Karpas-422 (cell line): Measurements from ENCODE around the gene TMEM131L. TPM values are rescaled to one million over a fixed set of nuclear protein-coding genes. Genes with fewer than 3 reads are reported as not detected.
"Not testable (repeated sequence)": the region's sequence is repeated elsewhere in the genome, so short reads cannot be mapped to it uniquely, and the experiment has no call there.

Experiments used
- DNase-seq: peaks from one replicate; pipeline ENCODE4 v3.0.0-alpha.2; 2015
- H2AFZ ChIP-seq: fragments of 200-600 bp; sonication (generic); 2 replicates; pipeline ENCODE4 v1.6.1; 2014; ENCODE audit warnings: antibody characterized with exemption, low read length, mixed read lengths
- H3K27ac ChIP-seq: fragments of 200-600 bp; sonication (generic); 2 replicates; pipeline ENCODE4 v1.5.1; 2014; ENCODE audit warnings: mild to moderate bottlenecking, low read length, moderate library complexity
- H3K27me3 ChIP-seq: fragments of 200-600 bp; sonication (generic); 2 replicates; pipeline ENCODE4 v1.6.1; 2014; ENCODE audit warnings: low read length, mixed read lengths
- H3K36me3 ChIP-seq: fragments of 200-600 bp; sonication (generic); 2 replicates; pipeline ENCODE4 v1.6.1; 2014; ENCODE audit warnings: low read length, mixed read lengths; ENCODE audit not compliant: insufficient read depth
- H3K4me1 ChIP-seq: fragments of 200-600 bp; sonication (generic); 2 replicates; pipeline ENCODE4 v1.6.1; 2014; ENCODE audit warnings: mild to moderate bottlenecking, low read length, mixed read lengths
- H3K4me2 ChIP-seq: fragments of 200-600 bp; sonication (generic); 2 replicates; pipeline ENCODE4 v1.6.1; 2014; ENCODE audit warnings: low read length, low read depth, mild to moderate bottlenecking; ENCODE audit not compliant: poor library complexity, severe bottlenecking
- H3K4me3 ChIP-seq: fragments of 200-600 bp; sonication (generic); 2 replicates; pipeline ENCODE4 v1.5.1; 2014; ENCODE audit warnings: mild to moderate bottlenecking, antibody characterized with exemption, low read length, mixed read lengths
- H3K79me2 ChIP-seq: fragments of 200-600 bp; sonication (generic); 2 replicates; pipeline ENCODE4 v1.6.1; 2014; ENCODE audit warnings: mild to moderate bottlenecking, low read length, mixed read lengths
- H3K9ac ChIP-seq: fragments of 200-600 bp; sonication (generic); 2 replicates; pipeline ENCODE4 v1.6.0; 2014; ENCODE audit warnings: low read length
- H3K9me2 ChIP-seq: fragments of 200-600 bp; sonication (generic), shearing (Covaris generic); replicated peaks from 2 replicates; pipeline ENCODE4 v1.6.0; 2014; ENCODE audit warnings: mild to moderate bottlenecking, low read length, moderate library complexity; ENCODE audit not compliant: insufficient read depth
- H3K9me3 ChIP-seq: fragments of 300-700, 200-600 bp; sonication (generic); 2 replicates; pipeline ENCODE4 v1.6.1; 2014; ENCODE audit warnings: low read length, mixed read lengths
- H4K20me1 ChIP-seq: fragments of 200-600 bp; sonication (generic); 2 replicates; pipeline ENCODE4 v1.6.1; 2014; ENCODE audit warnings: mild to moderate bottlenecking, antibody characterized with exemption, low read length, low read depth; ENCODE audit not compliant: insufficient read depth
- total RNA-seq: library from RNA; depleted of rRNA; stranded (reverse); fragments of >200 nt; shearing (Covaris generic); gene quantifications from 2 replicates; pipeline ENCODE4 v1.2.3, GENCODE V29; 2014; ENCODE audit warnings: low replicate concordance

Gene TMEM131L
- total RNA-seq, 1 experiment from 2014 or later: 54.8 TPM

GRCh38 chr4:153438916-153439756 is 27.0 kb upstream of the TMEM131L start:
- Histone ChIP-seq H3K27me3 (no peaks in the 10 kb centered on the region), H3K79me2 (no peaks in the 10 kb centered on the region), H3K27ac (no peak overlapping the region), H3K9ac (peak overlapping the region; percentile 36), H3K9me3 (no peaks in the 10 kb centered on the region), H3K4me1 (peaks cover 31% of the 10 kb centered on the region), H2AFZ (peak overlapping the region; percentile 11; the same call in 1 of the 2 replicates), H4K20me1 (no peaks in the 10 kb centered on the region), H3K4me2 (peak overlapping the region; percentile 65), H3K9me2 (no peaks in the 10 kb centered on the region), H3K36me3 (no peaks in the 10 kb centered on the region), H3K4me3 (peak overlapping the region; percentile 49)
- DNase-seq: no peak

GRCh38 chr4:153439831-153440230 is 26.3 kb upstream of the TMEM131L start:
- no peaks in the 10 kb centered on the region for H3K27me3 ChIP-seq
- H3K4me2 ChIP-seq: peak overlapping the region; percentile 65
- H3K27ac ChIP-seq: no peak overlapping the region
- H3K4me1 ChIP-seq: peaks cover 27% of the 10 kb centered on the region
- H3K4me3 ChIP-seq: no peak overlapping the region
- no peaks in the 10 kb centered on the region for H3K9me3 ChIP-seq
- H3K79me2 ChIP-seq: no peaks in the 10 kb centered on the region
- no peak overlapping the region for H2AFZ ChIP-seq
- H3K9ac ChIP-seq: no peak overlapping the region
- H3K36me3 ChIP-seq: no peaks in the 10 kb centered on the region
- no peak for DNase-seq
- H3K9me2 ChIP-seq: no peaks in the 10 kb centered on the region
- H4K20me1 ChIP-seq: no peaks in the 10 kb centered on the region

GRCh38 chr4:153440475-153440874 is 25.7 kb upstream of the TMEM131L start:
- Histone ChIP-seq H3K27me3 (no peaks in the 10 kb centered on the region), H3K4me1 (peaks cover 27% of the 10 kb centered on the region), H4K20me1 (no peaks in the 10 kb centered on the region), H3K4me2 (peak overlapping the region; percentile 65), H3K4me3 (no peak overlapping the region), H3K79me2 (no peaks in the 10 kb centered on the region), H3K9ac (no peak overlapping the region), H3K36me3 (no peaks in the 10 kb centered on the region), H3K27ac (no peak overlapping the region), H3K9me3 (no peaks in the 10 kb centered on the region), H2AFZ (no peak overlapping the region), H3K9me2 (no peaks in the 10 kb centered on the region)
- DNase-seq: no peak

GRCh38 chr4:153447175-153447905 is 18.8 kb upstream of the TMEM131L start:
- no peak overlapping the region for H3K9ac ChIP-seq
- DNase-seq: no peak
- no peak overlapping the region for H2AFZ ChIP-seq
- H3K27me3 ChIP-seq: no peaks in the 10 kb centered on the region
- H3K9me2 ChIP-seq: no peaks in the 10 kb centered on the region
- peaks cover 6% of the 10 kb centered on the region; the same call in 1 of the 2 replicates for H3K4me1 ChIP-seq
- H4K20me1 ChIP-seq: no peaks in the 10 kb centered on the region
- H3K36me3 ChIP-seq: no peaks in the 10 kb centered on the region
- no peak overlapping the region for H3K4me2 ChIP-seq
- no peak overlapping the region for H3K4me3 ChIP-seq
- no peaks in the 10 kb centered on the region for H3K9me3 ChIP-seq
- no peak overlapping the region for H3K27ac ChIP-seq
- H3K79me2 ChIP-seq: no peaks in the 10 kb centered on the region

GRCh38 chr4:153448003-153448731 is 18.0 kb upstream of the TMEM131L start:
- no peaks in the 10 kb centered on the region for H3K9me2 ChIP-seq
- H3K4me3 ChIP-seq: no peak overlapping the region
- no peak overlapping the region for H3K4me2 ChIP-seq
- H3K27me3 ChIP-seq: no peaks in the 10 kb centered on the region
- H3K9me3 ChIP-seq: no peaks in the 10 kb centered on the region
- no peak overlapping the region for H2AFZ ChIP-seq
- H3K79me2 ChIP-seq: no peaks in the 10 kb centered on the region
- no peaks in the 10 kb centered on the region for H4K20me1 ChIP-seq
- peaks cover 6% of the 10 kb centered on the region; the same call in 1 of the 2 replicates for H3K4me1 ChIP-seq
- H3K27ac ChIP-seq: no peak overlapping the region
- H3K36me3 ChIP-seq: no peaks in the 10 kb centered on the region
- DNase-seq: no peak
- H3K9ac ChIP-seq: no peak overlapping the region

- H3K9ac ChIP-seq: no peak overlapping the region
- H3K4me2 ChIP-seq: no peak overlapping the region
- H3K27ac ChIP-seq: no peak overlapping the region
- no peaks in the 10 kb centered on the region for H3K79me2 ChIP-seq
- H4K20me1 ChIP-seq: no peaks in the 10 kb centered on the region
- H3K9me2 ChIP-seq: no peaks in the 10 kb centered on the region
- no peaks in the 10 kb centered on the region for H3K27me3 ChIP-seq
- no peaks in the 10 kb centered on the region for H3K9me3 ChIP-seq
- DNase-seq: no peak
- H3K4me1 ChIP-seq: peaks cover 6% of the 10 kb centered on the region; the same call in 1 of the 2 replicates
- no peak overlapping the region for H3K4me3 ChIP-seq
- no peak overlapping the region for H2AFZ ChIP-seq
- no peaks in the 10 kb centered on the region for H3K36me3 ChIP-seq
Measured at GRCh38 chr4:153449338-153449737, 16.8 kb upstream of the TMEM131L start.

- no peak overlapping the region for H3K9ac ChIP-seq
- no peak overlapping the region for H2AFZ ChIP-seq
- no peaks in the 10 kb centered on the region for H3K9me3 ChIP-seq
- H3K4me1 ChIP-seq: peaks cover 6% of the 10 kb centered on the region; the same call in 1 of the 2 replicates
- no peak overlapping the region for H3K4me3 ChIP-seq
- H4K20me1 ChIP-seq: no peaks in the 10 kb centered on the region
- no peaks in the 10 kb centered on the region for H3K27me3 ChIP-seq
- H3K27ac ChIP-seq: no peak overlapping the region
- no peak overlapping the region for H3K4me2 ChIP-seq
- H3K36me3 ChIP-seq: no peaks in the 10 kb centered on the region
- DNase-seq: peak; percentile 37
- no peaks in the 10 kb centered on the region for H3K79me2 ChIP-seq
- no peaks in the 10 kb centered on the region for H3K9me2 ChIP-seq
Measured at GRCh38 chr4:153450544-153450917, 15.6 kb upstream of the TMEM131L start.

GRCh38 chr4:153451145-153451544 is 15.0 kb upstream of the TMEM131L start:
- not testable (repeated sequence) for H3K4me2 ChIP-seq, H3K9me2 ChIP-seq, H3K9me3 ChIP-seq, H3K27ac ChIP-seq, H3K9ac ChIP-seq, DNase-seq, H3K36me3 ChIP-seq, H3K79me2 ChIP-seq, H2AFZ ChIP-seq, H4K20me1 ChIP-seq, H3K4me3 ChIP-seq, H3K27me3 ChIP-seq, H3K4me1 ChIP-seq
